K562 (cell line): ENCODE results near the gene ARL8A. TPM values are rescaled to one million over a fixed set of nuclear protein-coding genes. Genes with fewer than 3 reads are reported as not detected.

Experiments
- CBX8 ChIP-seq: fragments of 200-600 bp; sonication (generic); IDR thresholded peaks from 2 replicates; pipeline ENCODE4 v1.6.1; 2012; ENCODE audit warnings: borderline replicate concordance, mixed run types, low read depth, mild to moderate bottlenecking, moderate library complexity, mixed read lengths, low read length, control low read depth, inconsistent platforms; ENCODE audit not compliant: poor library complexity, severe bottlenecking; ENCODE audit errors: extremely low read depth
- MAZ ChIP-seq, 2 experiments: fragments of 450-650 bp in 1 of 2; sonication (generic) in 1 of 2; formaldehyde crosslinking; IDR thresholded peaks in 1 of 2; conservative IDR thresholded peaks in 1 of 2; 2 replicates each; pipeline versions ENCODE4 v1.4.0 to v1.5.0; 2020; ENCODE audit warnings: mild to moderate bottlenecking in 1 of 2, missing genetic modification reagents in 1 of 2
- SMARCC2 ChIP-seq: fragments of 450-650 bp; IDR thresholded peaks from 2 replicates; pipeline ENCODE4 v1.6.1; 2017; ENCODE audit warnings: antibody characterized with exemption, moderate library complexity, mild to moderate bottlenecking, low read depth
- TRIM28 ChIP-seq: fragments of 450-650 bp; IDR thresholded peaks from 2 replicates; pipeline ENCODE4 v1.6.1; 2017
- ZBTB1 ChIP-seq: sonication (generic); formaldehyde crosslinking; IDR thresholded peaks from 2 replicates; pipeline ENCODE4 v1.8.1; 2023; ENCODE audit warnings: missing genetic modification reagents, low read depth, mild to moderate bottlenecking, borderline replicate concordance
- ZBTB17 ChIP-seq: fragments of 450-650 bp; formaldehyde crosslinking; IDR thresholded peaks from 2 replicates; pipeline ENCODE4 v1.4.0; 2020; ENCODE audit warnings: mild to moderate bottlenecking
- ZNF133 ChIP-seq: fragments of 250-450 bp; sonication (Bioruptor Pico); IDR thresholded peaks from 2 replicates; pipeline ENCODE4 v1.4.0; 2020; ENCODE audit warnings: mild to moderate bottlenecking
- ZNF384 ChIP-seq: IDR thresholded peaks from 2 replicates; pipeline ENCODE4 v1.6.1; 2012; ENCODE audit warnings: low read depth, low read length, improper control_type of control experiment
- polyA plus RNA-seq, 8 experiments: library from polyadenylated mRNA; depleted of rRNA in 4 of 8; stranded (reverse) in 5 of 8; unstranded in 3 of 8; fragments of >200 nt; fragmentation: Nextera tagmentation in 2 of 8; fragmentation: Illumina TruSeq in 1 of 8; extraction: Ambion mirVana in 2 of 8; extraction: Trizol in 1 of 8; gene quantifications; 2 replicates each; pipeline versions ENCODE4 v1.2.1 to v1.2.3, GENCODE V29; 2011 to 2014; ENCODE audit warnings: inconsistent platforms in 1 of 8, missing spikeins in 1 of 8
- total RNA-seq, 7 experiments: library from RNA; depleted of rRNA in 6 of 7; stranded (reverse); fragments of >200 nt in 6 of 7; fragmentation: Illumina TruSeq in 2 of 7; extraction: Trizol in 2 of 7; gene quantifications; 2 replicates each; pipeline versions ENCODE4 v1.2.1 to v1.2.3, GENCODE V29; 2011 to 2021; ENCODE audit warnings: low replicate concordance in 1 of 7
- TF ChIP-seq, protein P1 (sequence below): fragments of 450-650 bp; IDR thresholded peaks from 2 replicates; pipeline ENCODE4 v1.6.1; 2018; ENCODE audit not compliant: partially characterized antibody
- TF ChIP-seq, protein P2 (sequence below): fragments of 450-650 bp; conservative IDR thresholded peaks from 2 replicates; pipeline ENCODE4 v1.6.1; 2016; ENCODE audit warnings: missing genetic modification characterization, low read depth, mild to moderate bottlenecking, control low read depth, missing compliant biosample characterization
- TF ChIP-seq, protein P3 (sequence below): sonication (generic); formaldehyde crosslinking; IDR thresholded peaks from 2 replicates; pipeline ENCODE4 v1.8.1; 2023; ENCODE audit warnings: mild to moderate bottlenecking, missing genetic modification reagents
- TF ChIP-seq, protein P4 (sequence below): IDR thresholded peaks from 3 replicates; pipeline ENCODE4 v1.6.1; 2011; ENCODE audit warnings: borderline replicate concordance, mild to moderate bottlenecking, moderate library complexity; ENCODE audit not compliant: insufficient read length; ENCODE audit errors: extremely low read depth

The ARL8A gene
- total and polyA plus RNA-seq, 9 of the 15 experiments (the other 6 are each of a cell fraction or from before 2014, with no cell fraction given) = 0.17 to 27.3 (median 15.6) TPM

DNA sequence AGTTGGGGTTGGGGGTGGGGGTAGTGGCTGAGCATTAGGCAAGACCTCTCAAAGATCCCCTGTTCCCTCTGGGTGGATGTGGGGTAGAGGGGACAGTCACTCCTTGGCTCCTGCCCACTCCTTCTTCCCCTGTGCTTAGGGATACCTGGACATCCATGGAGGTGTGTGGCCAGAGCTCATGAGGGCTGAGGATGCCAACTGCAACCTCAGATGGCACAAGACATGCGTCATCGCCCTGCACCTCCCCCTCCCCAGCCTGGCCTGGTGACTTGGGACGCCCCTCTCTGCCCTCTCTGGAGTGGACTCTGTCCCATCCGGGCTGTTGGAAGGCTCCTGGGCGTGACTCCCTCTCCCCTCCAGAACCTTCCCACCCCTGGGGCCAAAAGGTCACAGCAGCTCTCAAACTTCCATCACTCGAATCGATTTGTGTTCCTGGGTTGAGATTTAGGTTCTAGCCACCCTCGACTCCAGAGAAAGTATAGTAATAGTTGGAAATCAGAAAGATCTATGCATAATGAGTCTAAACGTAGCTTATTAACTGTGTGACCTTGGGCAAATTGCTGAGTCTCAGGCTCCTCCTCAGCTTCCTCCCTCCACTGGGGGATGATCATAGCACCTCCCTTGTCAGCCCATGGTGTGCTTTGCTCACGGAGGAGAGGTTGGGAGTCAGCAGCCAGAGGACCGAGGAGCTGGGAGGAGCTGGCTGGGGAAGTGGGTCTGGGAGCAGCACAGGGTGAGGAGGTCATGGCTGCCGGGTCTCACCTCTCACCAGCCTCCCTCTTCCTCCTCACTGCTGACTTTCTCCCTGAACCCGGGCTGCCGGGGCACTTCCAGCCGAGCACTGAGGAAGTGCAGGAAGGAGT lies 18.1 kb upstream of the ARL8A start (continued):
- TF ChIP-seq, protein P1, sequence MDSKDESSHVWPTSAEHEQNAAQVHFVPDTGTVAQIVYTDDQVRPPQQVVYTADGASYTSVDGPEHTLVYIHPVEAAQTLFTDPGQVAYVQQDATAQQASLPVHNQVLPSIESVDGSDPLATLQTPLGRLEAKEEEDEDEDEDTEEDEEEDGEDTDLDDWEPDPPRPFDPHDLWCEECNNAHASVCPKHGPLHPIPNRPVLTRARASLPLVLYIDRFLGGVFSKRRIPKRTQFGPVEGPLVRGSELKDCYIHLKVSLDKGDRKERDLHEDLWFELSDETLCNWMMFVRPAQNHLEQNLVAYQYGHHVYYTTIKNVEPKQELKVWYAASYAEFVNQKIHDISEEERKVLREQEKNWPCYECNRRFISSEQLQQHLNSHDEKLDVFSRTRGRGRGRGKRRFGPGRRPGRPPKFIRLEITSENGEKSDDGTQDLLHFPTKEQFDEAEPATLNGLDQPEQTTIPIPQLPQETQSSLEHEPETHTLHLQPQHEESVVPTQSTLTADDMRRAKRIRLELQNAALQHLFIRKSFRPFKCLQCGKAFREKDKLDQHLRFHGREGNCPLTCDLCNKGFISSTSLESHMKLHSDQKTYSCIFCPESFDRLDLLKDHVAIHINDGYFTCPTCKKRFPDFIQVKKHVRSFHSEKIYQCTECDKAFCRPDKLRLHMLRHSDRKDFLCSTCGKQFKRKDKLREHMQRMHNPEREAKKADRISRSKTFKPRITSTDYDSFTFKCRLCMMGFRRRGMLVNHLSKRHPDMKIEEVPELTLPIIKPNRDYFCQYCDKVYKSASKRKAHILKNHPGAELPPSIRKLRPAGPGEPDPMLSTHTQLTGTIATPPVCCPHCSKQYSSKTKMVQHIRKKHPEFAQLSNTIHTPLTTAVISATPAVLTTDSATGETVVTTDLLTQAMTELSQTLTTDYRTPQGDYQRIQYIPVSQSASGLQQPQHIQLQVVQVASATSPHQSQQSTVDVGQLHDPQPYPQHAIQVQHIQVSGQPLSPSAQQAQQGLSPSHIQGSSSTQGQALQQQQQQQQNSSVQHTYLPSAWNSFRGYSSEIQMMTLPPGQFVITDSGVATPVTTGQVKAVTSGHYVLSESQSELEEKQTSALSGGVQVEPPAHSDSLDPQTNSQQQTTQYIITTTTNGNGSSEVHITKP = peak; percentile 66
- no peak for TF ChIP-seq SMARCC2
- TF ChIP-seq, protein P2, sequence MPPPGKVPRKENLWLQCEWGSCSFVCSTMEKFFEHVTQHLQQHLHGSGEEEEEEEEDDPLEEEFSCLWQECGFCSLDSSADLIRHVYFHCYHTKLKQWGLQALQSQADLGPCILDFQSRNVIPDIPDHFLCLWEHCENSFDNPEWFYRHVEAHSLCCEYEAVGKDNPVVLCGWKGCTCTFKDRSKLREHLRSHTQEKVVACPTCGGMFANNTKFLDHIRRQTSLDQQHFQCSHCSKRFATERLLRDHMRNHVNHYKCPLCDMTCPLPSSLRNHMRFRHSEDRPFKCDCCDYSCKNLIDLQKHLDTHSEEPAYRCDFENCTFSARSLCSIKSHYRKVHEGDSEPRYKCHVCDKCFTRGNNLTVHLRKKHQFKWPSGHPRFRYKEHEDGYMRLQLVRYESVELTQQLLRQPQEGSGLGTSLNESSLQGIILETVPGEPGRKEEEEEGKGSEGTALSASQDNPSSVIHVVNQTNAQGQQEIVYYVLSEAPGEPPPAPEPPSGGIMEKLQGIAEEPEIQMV = no peak; the same call in 1 of the 2 replicates
- no peak for TF ChIP-seq CBX8
- TF ChIP-seq TRIM28 = no peak
- TF ChIP-seq ZNF384 = no peak
- TF ChIP-seq ZBTB17 (CRISPR knock-in tag) = peak; percentile 68; the same call in 1 of the 2 replicates
- no peak for TF ChIP-seq ZBTB1 (CRISPR knock-in tag)
- TF ChIP-seq, protein P3, sequence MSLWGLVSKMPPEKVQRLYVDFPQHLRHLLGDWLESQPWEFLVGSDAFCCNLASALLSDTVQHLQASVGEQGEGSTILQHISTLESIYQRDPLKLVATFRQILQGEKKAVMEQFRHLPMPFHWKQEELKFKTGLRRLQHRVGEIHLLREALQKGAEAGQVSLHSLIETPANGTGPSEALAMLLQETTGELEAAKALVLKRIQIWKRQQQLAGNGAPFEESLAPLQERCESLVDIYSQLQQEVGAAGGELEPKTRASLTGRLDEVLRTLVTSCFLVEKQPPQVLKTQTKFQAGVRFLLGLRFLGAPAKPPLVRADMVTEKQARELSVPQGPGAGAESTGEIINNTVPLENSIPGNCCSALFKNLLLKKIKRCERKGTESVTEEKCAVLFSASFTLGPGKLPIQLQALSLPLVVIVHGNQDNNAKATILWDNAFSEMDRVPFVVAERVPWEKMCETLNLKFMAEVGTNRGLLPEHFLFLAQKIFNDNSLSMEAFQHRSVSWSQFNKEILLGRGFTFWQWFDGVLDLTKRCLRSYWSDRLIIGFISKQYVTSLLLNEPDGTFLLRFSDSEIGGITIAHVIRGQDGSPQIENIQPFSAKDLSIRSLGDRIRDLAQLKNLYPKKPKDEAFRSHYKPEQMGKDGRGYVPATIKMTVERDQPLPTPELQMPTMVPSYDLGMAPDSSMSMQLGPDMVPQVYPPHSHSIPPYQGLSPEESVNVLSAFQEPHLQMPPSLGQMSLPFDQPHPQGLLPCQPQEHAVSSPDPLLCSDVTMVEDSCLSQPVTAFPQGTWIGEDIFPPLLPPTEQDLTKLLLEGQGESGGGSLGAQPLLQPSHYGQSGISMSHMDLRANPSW = no peak
- peak; percentile 29 to 70; a peak in 3 of 4 replicates for TF ChIP-seq MAZ (CRISPR knock-in tag; conservative IDR thresholded peaks at IDR 0.05 in 1 of 2, IDR thresholded peaks at IDR 0.05 in 1 of 2)
- TF ChIP-seq, protein P4, sequence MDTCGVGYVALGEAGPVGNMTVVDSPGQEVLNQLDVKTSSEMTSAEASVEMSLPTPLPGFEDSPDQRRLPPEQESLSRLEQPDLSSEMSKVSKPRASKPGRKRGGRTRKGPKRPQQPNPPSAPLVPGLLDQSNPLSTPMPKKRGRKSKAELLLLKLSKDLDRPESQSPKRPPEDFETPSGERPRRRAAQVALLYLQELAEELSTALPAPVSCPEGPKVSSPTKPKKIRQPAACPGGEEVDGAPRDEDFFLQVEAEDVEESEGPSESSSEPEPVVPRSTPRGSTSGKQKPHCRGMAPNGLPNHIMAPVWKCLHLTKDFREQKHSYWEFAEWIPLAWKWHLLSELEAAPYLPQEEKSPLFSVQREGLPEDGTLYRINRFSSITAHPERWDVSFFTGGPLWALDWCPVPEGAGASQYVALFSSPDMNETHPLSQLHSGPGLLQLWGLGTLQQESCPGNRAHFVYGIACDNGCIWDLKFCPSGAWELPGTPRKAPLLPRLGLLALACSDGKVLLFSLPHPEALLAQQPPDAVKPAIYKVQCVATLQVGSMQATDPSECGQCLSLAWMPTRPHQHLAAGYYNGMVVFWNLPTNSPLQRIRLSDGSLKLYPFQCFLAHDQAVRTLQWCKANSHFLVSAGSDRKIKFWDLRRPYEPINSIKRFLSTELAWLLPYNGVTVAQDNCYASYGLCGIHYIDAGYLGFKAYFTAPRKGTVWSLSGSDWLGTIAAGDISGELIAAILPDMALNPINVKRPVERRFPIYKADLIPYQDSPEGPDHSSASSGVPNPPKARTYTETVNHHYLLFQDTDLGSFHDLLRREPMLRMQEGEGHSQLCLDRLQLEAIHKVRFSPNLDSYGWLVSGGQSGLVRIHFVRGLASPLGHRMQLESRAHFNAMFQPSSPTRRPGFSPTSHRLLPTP = no peak
- TF ChIP-seq ZNF133 = 0 out of 2 replicates have a peak, but pooled peaks have one; percentile 2
